Bronchial epithelial cell (primary cell): Measurements from ENCODE around the gene TOGARAM1. TPM values are rescaled to one million over a fixed set of nuclear protein-coding genes. Genes with fewer than 3 reads are reported as not detected.

ENCODE experiments used
- DNase-seq: peaks from one replicate; pipeline ENCODE4 v3.0.0-alpha.2; 2010; ENCODE audit warnings: low read depth
- FAIRE-seq: peaks from 2 replicates; lab custom pipeline; 2011; peaks lifted over from hg19 to GRCh38; lab: Jason Lieb, UNC
- H3K27me3 ChIP-seq: 2 replicates; pipeline ENCODE4 v1.5.1; 2011; ENCODE audit warnings: low read length; ENCODE audit not compliant: control insufficient read depth, insufficient read depth
- H3K36me3 ChIP-seq: 2 replicates; pipeline ENCODE4 v1.5.1; 2011; ENCODE audit warnings: low read length; ENCODE audit not compliant: control insufficient read depth, insufficient read depth
- H3K4me3 ChIP-seq: 2 replicates; pipeline ENCODE4 v1.5.1; 2011; ENCODE audit warnings: mild to moderate bottlenecking, low read depth, low read length, control low read depth
- total RNA-seq: library from RNA; depleted of rRNA; stranded (reverse); fragments of >200 nt; gene quantifications from 2 replicates; pipeline ENCODE4 v1.2.1, GENCODE V29; 2014
- TF ChIP-seq, protein P1 (sequence below): IDR thresholded peaks from 2 replicates; pipeline ENCODE4 v1.5.1; 2011; ENCODE audit warnings: mild to moderate bottlenecking, moderate library complexity, low read length, control low read depth, inconsistent platforms; ENCODE audit not compliant: insufficient read depth, severe bottlenecking

TOGARAM1 gene
- total RNA-seq, 1 donor from 2014 or later, result 9.0 TPM

DNA sequence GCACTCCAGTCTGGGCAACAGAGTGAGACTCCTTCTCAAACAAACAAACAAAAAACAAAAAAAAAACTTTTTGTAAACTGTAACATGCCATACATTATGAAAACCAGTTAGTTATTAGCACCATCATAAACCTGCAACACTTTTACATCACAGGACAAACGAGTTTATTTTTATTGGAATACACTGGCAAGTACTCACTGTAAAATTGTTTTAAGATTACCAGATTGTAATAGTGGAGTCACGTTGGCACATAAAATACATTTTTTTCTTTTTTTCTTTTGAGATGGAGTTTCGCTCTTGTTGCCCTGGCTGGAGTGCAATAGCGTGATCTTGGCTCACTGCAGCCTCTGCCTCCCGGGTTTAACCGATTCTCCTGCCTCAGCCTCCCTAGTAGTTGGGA, 156.6 kb downstream of the TOGARAM1 start:
- no peak for FAIRE-seq
- TF ChIP-seq, protein P1, sequence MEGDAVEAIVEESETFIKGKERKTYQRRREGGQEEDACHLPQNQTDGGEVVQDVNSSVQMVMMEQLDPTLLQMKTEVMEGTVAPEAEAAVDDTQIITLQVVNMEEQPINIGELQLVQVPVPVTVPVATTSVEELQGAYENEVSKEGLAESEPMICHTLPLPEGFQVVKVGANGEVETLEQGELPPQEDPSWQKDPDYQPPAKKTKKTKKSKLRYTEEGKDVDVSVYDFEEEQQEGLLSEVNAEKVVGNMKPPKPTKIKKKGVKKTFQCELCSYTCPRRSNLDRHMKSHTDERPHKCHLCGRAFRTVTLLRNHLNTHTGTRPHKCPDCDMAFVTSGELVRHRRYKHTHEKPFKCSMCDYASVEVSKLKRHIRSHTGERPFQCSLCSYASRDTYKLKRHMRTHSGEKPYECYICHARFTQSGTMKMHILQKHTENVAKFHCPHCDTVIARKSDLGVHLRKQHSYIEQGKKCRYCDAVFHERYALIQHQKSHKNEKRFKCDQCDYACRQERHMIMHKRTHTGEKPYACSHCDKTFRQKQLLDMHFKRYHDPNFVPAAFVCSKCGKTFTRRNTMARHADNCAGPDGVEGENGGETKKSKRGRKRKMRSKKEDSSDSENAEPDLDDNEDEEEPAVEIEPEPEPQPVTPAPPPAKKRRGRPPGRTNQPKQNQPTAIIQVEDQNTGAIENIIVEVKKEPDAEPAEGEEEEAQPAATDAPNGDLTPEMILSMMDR, result no peak
- DNase-seq, result no peak
- H3K27me3 ChIP-seq, result no peaks in the 10 kb centered on the region
- H3K4me3 ChIP-seq, result no peak overlapping the region
- H3K36me3 ChIP-seq, result peaks cover 10% of the 10 kb centered on the region

DNA sequence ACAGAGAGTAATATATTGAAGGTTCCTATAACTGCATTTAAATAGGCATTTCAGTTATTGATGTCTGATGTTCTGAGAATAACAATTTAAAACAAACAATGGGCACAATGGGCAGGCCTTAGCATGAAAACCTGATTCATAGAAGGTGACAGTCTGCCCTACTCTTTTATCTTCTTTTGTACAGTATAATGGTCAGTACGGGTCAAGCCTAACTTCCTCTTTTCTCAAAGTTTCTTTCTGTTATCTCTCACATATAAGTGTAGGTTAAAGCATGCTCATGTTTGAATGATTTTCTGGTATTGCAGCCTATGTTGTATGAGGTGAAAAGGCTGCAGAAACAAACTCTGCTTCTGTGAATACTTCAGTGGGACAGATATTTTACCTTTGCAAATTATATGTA, 158.1 kb downstream of the TOGARAM1 start:
- DNase-seq (peak; percentile 19), FAIRE-seq (no peak)
- no peak overlapping the region for H3K4me3 ChIP-seq
- H3K27me3 ChIP-seq, result no peaks in the 10 kb centered on the region
- peaks cover 9% of the 10 kb centered on the region for H3K36me3 ChIP-seq
- TF ChIP-seq, protein P1, result no peak

GRCh38 chr14:45123271-45123670, 161.3 kb downstream of the TOGARAM1 start:
- TF ChIP-seq, protein P1, result no peak
- Histone ChIP-seq H3K27me3 (no peaks in the 10 kb centered on the region), H3K36me3 (peaks cover 5% of the 10 kb centered on the region), H3K4me3 (no peak overlapping the region)
- DNase-seq (no peak), FAIRE-seq (no peak)

Other genes starting within 250 kb of the TOGARAM1 start
- 13.4 and 14.0 TPM in 2 replicates for gene KLHL28, start 243 bp upstream of the TOGARAM1 start, total RNA-seq
- gene PRPF39, start 121.9 kb downstream of the TOGARAM1 start, total RNA-seq, result 23.4 and 26.9 TPM in 2 replicates
- 14.0 and 27.9 TPM in 2 replicates for gene FKBP3, start 172.3 kb downstream of the TOGARAM1 start, total RNA-seq
- gene FANCM, start 173.7 kb downstream of the TOGARAM1 start, total RNA-seq, result 2.3 and 2.9 TPM in 2 replicates